ENCODE results near the gene DCDC2B.

DCDC2B gene

GRCh38 chr1:32263744-32264143 lies 54.9 kb downstream of the DCDC2B start:
- no peak for DNase-seq
